HG03565 (cell line): ENCODE data around the gene BCAS3.
"Not testable (repeated sequence)": the region's sequence is repeated elsewhere in the genome, so short reads cannot be mapped to it uniquely, and the experiment has no call there.

Experiments
- ATAC-seq: cut with Tn5 transposase; IDR thresholded peaks from one replicate; pipeline ENCODE4 v1.9.1; 2021; ENCODE audit warnings: mild to moderate bottlenecking, moderate library complexity; ENCODE audit not compliant: unreplicated experiment

BCAS3 gene

DNA sequence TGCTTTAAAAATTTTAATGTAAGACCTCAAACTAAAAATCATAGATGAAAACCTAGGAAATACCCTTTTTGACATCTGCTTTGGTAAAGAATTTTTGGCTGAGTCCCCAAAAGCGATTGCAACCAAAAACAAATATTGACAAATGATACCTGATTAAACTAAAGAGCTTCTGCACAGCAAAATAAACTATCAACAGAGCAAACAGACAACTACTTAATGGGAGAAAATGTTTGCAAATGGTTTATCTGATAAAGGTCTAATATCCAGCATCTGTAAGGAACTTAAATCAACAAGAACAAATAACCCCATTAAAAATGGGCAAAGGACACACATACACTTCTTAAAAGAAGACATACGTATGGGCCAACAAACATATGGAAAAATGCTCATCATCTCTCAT, 242.5 kb downstream of the BCAS3 start:
- ATAC-seq, result no peak

DNA sequence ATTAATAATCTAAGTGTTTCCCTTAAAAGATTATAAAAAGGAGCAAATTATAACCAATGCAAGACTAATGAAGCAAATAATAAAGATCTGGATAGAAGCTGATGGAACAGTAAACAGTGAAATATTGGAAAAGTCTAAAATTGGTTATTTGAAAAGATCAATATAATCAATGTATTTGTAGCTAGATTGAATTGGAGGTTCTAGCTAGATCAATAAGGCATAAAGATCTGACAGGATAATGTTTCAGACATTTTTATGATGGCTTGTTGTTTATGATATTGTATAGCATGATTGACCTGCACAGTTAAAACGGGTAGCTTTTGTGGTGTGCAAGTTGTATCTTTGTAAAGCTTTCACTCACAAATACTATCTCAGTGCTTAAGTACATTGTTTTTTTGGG, 245.3 kb downstream of the BCAS3 start:
- no peak for ATAC-seq

DNA sequence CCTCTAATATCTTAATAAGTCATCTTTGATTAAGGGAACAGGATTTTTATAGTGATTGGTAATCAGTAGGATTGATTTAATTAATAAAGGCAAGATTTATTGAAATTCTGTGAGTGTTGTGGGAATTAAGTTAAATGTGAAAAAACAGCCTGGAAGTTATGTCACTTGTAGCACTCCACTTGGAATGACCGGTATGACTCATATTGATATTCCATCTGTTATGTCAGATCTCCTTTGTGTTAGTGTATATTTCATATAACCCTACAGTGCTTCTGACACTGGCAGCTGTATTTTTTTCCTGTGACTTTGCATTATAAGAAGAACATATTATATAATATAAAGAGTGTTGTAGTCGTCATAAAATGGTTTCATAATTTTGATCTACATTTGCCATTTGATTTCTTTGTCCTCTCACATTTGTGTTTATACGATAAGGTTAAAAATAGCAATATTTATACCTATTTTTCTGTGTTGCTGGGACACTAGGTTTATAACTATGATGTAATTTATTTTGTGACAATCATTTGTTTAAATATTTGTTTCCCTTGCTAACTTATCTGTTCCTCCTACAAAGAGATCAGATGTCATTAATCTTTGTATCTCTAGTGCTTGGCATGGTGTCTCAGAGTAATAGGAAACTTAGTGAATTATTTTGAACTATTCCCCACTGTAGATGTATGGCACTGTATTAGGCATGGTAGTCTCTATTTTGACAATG, 249.0 kb downstream of the BCAS3 start:
- no peak for ATAC-seq

DNA sequence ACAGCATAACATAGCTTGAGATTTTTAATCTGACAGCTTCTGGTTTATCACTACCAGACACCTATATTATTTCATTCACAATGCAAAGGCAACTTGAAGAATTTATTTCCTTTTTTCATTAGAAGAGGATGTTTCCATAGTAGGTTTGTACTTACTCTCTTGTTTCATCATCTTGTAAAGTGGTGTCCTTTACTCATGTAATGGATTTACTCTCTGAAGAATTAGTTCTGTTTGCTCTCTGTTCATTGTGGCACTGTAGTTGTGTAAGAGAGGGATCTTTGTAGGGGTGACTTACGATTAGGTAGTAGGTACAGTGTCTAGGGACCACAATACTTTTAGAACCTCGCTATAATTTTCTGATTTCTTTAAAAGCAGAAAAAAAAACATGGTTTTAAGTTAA, 256.1 kb downstream of the BCAS3 start:
- ATAC-seq, result no peak

DNA sequence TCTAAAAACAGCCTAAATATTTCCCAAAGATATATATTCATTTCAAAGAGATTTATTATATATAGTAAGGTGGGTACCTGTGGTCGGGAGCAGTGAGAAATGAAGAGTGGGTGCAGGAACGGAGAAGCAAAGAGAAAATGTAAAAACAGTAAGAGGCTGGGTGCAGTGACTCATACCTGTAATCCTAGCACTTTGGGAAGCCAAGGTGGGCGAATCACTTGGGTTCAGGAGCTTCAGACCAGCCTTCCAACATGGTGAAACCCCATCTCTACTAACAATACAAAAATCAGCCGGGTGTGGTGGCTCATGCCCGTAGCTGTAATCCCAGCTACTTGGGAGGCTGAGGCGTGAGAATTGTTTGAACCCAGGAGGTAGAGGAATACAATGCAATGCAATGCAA, 257.1 kb downstream of the BCAS3 start:
- no peak for ATAC-seq

DNA sequence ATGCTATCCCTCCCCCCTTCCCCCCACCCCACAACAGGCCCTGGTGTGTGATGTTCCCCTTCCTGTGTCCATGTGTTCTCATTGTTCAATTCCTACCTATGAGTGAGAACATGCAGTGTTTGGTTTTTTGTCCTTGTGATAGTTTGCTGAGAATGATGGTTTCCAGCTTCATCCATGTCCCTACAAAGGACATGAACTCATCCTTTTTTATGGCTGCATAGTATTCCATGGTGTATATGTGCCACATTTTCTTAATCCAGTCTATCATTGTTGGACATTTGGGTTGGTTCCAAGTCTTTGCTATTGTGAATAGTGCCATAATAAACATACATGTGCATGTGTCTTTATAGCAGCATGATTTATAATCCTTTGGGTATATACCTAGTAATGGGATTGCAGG, 258.3 kb downstream of the BCAS3 start:
- ATAC-seq, result not testable (repeated sequence)

DNA sequence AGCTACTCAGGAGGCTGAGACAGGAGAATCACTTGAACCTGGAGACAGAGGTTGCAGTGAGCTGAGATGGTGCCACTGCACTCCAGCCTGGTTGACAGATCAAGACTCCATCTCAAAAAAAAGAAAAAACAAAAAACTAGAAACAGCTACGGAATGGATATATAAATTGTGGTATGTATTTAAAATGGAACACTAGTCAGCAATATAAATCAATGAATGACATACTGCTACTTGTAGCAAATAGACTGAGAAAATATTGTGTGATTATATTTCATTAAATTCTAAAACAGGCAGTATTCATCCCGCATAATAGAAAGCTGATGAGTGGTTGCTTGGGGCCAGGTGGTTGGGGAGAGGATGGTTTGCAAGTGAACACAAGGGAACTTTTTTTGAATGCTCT, 261.7 kb downstream of the BCAS3 start:
- no peak for ATAC-seq

DNA sequence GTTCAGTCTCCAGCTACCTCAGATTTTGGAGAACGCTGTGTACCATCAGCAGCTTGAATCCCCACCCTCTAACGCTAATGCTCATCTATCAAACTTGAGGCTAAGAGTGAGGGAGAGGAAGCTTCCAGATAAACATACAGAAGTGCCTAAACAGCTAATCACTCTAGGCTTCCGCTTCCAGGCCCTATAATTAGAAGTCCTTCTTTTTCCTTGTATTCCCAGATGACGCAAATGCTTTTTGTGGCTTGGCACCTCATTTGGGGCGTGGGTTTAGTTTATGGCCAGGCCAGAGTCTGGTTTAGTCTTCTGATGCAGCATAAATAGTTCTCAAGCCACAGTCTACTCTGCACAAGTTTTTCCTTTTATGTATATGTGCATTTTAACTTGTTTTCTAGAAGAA, 263.4 kb downstream of the BCAS3 start:
- no peak for ATAC-seq

DNA sequence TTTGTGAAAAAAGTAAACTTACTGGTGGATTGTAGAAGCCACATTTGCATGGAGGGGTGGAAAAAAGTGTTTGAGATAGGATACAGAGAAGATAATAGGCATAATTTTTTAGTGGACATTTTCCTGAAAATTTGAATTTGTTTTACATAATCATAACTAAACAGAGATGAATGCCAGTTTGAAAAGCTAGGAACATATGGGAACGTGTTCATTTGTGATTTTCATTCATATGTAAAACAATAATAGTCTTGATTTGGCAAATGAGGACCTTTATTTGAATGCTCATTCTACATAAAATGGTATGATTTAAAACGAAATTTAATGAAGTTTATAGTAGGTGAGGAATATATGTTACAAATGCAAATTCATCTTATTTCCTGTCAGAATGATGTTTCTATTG, 263.9 kb downstream of the BCAS3 start:
- no peak for ATAC-seq

DNA sequence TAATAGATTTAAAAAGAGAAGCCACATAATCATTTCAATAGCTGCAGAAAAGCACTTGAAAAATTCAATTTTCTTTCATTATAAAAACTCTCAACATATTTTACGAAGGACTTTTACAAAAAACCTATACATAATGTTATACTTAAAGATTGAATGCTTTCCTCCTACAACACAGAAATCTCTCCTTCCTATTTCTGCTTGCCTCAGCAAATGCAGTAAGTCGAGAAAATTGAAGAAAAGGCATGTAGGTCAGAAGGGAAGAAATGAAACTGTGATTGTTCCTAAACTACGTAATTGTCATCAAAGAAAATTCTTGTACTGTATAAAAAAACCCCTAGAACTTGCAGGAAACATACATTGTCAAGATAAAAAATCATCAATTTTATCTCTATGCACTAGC, 267.1 kb downstream of the BCAS3 start:
- no peak for ATAC-seq

DNA sequence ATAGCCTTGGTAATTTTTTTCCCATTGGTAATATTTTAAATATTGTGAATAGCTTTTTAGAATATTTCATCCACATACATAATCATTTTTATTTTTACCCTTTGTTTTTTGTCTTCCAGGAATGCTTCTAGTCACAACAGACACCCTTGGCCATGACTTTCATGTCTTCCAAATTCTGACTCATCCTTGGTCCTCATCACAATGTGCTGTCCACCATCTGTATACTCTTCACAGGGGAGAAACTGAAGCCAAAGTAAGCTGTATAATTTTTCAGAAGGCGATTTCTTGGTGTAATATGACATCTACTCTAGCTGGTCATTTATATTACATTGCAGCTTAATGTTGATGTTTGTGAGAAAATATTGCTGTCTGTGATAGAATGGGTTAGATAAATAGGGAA, 269.4 kb downstream of the BCAS3 start:
- no peak for ATAC-seq

DNA sequence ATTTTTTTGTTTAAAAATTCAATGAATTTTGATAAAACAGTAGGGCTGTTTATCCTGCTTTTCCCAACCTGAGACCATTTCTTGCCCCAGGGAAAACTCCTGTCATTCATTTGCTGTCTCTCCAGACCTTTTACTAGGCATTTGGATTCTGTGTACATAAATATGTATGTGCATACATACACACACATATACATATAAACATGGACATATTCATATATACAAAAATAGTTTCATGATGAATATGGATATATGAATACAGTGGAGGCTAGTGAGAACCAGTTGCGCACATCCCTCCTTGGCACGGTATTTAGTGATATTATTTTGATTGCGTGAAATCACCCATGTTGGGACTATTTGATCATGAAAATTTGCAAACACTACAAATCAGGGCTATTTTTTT, 269.9 kb downstream of the BCAS3 start:
- no peak for ATAC-seq

DNA sequence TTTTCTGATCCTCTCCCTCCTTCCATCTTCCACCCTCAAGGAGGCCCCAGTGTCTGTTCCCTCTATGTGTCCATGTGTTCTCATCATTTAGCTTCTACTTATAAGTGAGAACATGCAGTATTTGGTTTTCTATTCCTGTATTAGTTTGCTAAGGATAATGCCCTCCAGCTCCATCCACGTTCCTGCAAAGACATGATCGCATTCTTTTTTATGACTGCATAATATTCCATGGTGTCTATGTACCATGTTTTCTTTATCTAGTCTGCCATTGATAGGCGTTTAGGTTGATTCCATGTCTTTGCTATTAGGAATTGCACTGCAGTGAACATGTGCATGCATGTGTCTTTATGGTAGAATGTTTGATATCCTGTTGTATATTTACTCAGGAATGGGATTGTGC, 275.1 kb downstream of the BCAS3 start:
- ATAC-seq, result no peak

DNA sequence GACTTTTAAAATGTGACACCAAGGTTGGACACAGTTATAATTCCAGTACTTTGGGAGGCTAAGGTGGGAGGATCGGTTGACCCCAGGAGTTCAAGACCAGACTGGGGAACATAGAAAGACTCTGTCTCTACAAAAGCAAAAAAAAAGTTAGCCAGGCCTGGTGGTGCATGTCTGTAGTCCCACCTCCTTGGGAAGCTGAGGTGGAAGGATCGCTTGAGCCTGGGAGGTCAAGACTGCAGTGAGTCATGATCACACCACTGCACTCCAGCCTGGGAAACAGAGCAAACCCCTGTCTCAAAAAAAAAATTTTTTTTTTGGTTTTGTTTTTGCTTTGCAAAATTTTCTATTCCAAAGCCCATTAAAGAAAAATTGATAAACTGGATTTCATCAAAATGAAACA, 281.4 kb downstream of the BCAS3 start:
- no peak for ATAC-seq

DNA sequence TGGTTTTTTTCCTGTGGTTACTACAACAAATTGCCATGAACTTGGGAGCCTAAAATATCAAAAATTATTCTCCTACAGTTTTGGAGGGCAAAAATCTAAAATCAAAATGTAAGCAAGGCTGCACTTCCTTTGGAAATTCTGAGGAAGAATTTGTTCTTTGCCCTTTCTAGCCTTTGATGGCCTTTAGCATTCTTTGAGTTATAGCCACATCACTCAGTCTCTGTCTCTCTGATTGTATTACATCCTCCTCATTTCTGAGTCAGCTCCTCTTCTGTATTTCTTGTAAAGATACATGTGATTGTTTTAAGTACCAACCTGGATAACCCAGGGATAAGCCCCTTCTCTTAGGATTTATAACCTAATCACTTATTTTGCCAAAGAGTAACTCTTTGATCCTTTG, 282.0 kb downstream of the BCAS3 start:
- ATAC-seq, result no peak

DNA sequence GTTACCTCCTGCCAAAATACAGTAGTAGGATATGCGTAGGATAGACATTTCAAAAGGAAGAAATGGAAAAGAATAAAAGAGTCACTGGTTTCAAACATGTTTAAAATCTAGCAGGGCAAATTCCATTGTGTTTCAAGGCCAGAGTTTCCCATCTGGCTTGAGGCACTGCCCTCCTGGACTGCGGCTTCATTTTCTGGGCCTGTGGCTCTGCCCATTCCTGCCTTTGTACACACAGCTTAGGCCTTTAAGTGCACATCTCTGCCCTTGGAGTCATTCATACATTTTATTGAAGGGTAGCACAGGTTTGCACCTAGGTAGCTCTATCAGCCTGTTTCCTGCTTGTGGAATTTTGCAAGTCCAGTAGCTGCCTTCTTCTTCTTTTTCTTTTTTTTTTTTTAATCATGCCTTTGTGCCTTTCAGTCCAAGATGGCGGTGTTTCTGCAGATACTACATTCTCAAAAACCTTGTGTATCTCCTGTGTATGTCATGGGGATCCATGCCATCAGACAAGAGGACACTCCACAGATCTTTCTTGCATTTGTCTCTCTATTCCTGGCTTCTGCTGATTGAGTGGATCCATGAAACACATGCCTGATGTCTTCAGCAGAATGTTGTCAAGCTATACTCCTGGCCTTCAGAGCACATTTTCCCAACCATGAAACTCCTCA, 282.9 kb downstream of the BCAS3 start:
- no peak for ATAC-seq

DNA sequence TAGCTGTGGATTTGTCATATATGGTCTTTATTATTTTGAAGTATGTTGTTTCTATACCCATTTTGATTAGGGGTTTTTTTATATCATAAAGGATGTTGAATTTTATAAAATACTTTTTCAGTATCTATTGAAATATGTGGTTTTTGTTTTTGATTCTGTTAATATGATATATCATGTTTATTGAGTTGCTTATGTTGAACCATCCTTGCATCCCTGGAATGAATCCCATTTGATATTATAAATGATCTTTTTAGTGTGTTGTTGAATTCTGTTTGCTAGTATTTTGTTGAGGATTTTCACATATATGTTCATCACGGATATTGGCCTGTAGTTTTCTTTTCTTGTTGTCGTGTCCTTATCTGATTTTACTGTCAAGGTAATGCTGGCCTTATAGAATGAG, 286.5 kb downstream of the BCAS3 start:
- ATAC-seq, result no peak

DNA sequence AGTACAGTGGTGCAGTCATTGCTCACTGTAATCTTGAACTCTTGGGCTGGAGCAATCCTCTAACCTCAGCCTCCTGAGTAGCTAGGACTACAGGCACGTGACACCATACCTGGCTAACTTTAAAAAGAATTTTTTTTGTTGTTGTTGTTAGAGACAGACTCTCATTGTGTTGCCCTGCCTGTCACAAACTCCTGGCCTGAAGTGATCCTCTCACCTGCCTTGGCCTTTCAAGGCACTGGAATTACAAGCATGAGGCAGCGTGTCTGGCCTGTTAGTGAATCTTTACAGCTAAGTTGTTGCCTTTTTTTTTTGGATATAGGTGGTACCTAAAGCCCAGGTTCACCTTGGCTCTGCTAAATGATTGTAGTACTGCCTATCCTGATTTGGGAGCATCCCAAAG, 290.6 kb downstream of the BCAS3 start:
- no peak for ATAC-seq

DNA sequence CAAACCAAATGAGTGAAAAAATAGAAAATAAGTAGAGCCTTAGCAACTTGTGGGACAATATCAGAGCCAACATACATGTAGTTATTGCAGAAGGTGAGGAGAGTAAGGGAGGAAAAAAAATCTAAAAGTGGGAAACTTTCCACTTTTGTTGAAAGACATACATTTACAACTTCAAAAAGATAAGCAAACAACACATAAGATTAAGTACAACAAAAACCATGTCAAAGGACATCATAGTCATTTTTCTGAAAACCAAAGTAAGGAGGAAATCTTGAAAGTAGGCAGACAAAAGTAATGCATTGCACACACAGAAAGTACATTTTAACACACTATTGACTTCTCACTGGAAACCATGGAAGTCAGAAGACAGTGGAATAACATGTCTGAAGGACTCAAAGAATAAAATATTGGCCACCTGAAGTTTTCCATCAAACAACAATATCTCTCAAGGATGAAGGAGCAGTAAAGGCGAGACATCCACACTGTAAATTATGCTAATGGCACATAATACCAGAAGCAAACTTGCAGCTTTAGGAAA, 291.9 kb downstream of the BCAS3 start:
- ATAC-seq, result no peak

DNA sequence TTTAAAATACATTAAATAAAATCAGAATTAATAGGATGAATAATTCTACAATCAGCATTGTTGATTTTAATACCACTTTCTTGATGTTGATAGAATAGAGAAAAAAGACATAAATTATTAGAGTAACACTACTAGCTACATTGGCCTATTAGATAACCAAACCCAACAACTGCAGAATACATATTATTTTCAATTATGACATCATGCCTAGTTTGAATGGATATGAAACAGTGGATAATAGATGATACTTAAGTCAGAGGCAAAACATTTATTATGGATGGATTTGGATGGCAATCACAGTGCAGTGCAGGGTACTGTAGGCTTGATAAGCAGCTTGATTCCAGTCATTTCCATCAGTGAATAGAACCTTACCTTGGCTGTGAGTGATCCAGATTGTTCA, 293.1 kb downstream of the BCAS3 start:
- no peak for ATAC-seq

DNA sequence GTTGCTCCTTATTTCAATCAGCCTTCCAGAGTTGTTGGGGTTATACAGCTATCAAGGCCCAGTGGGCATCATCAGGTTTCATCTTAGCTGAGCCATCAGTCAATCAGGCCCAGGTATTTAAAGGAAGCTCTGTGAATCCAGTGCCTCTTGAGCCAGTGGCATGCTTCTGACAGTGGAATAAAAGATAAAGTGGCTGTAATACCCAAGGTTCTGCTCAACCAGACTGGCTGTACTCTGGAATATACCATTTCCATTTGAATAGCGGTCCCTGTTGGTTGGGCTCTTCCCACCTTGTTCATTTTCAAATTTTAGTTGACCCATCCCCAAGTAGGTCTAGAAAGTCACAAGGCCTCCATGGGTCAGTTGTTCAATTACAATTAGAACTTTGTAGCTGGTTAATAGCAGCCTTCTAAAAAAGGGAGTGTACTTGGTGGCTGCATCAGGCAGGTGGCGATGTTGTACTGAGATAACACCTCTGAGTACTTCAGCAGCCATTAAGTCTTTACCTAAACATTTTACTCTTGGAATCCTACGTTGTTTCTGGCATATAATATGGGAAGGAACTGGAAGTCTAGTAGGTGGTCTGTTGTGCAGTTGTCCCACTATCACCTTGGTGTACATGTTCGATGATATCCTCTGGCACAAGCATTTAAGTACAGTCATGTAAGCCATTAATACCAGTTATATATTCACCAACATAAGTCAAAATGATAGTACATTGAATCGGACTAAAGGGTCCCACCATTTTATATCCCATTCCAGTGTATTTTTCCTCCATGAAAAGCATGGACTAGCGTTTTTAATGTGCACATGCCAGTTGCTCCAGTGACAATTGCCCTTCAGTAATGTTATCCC, 294.1 kb downstream of the BCAS3 start:
- ATAC-seq, result no peak

DNA sequence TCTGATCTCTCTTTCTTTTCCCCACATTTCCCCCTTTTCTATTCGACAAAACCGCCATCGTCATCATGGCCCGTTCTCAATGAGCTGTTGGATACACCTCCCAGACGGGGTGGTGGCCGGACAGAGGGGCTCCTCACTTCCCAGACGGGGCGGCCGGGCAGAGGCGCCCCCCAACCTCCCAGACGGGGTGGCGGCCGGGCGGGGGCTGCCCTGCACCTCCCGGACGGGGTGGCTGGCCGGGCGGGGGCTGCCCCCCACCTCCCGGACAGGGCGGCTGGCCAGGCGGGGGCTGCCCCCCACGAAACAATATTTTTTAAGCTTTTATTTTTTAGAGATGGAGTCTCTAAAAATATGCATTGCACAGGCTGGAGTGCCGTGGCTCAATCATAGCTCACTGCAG, 299.2 kb downstream of the BCAS3 start:
- not testable (repeated sequence) for ATAC-seq
